HAP-1 (cell line): Measurements from ENCODE around the gene BTBD16.
A peak's percentile ranks its signal among the peaks of the same experiment; 100 is the strongest.

ENCODE experiments used
- DNase-seq, 2 experiments: peaks; one replicate each; pipeline ENCODE4 v3.0.0-alpha.2; 2016 to 2020; ENCODE audit warnings: low spot score in 2 of 2
- H3K27me3 ChIP-seq: fragments of 250-450 bp; sonication (Bioruptor Pico); 2 replicates; pipeline ENCODE4 v1.5.1; 2020; ENCODE audit warnings: low read depth, mild to moderate bottlenecking, moderate library complexity
- H3K36me3 ChIP-seq: fragments of 250-450 bp; sonication (Bioruptor Pico); replicated peaks from 2 replicates; pipeline ENCODE4 v1.5.1; 2020; ENCODE audit warnings: mild to moderate bottlenecking
- H3K4me1 ChIP-seq: fragments of 250-450 bp; sonication (Bioruptor Pico); 2 replicates; pipeline ENCODE4 v1.5.1; 2020; ENCODE audit warnings: mild to moderate bottlenecking
- H3K4me3 ChIP-seq: fragments of 250-450 bp; sonication (Bioruptor Pico); 2 replicates; pipeline ENCODE4 v1.5.1; 2020; ENCODE audit warnings: mild to moderate bottlenecking, moderate library complexity
- H3K9me3 ChIP-seq: fragments of 250-450 bp; sonication (Bioruptor Pico); 2 replicates; pipeline ENCODE4 v1.5.1; 2020; ENCODE audit warnings: mild to moderate bottlenecking, moderate library complexity
- in situ Hi-C: fragments of 300-500 bp; cut with MboI; formaldehyde crosslinking; loops from 3 replicates; pipeline ENCODE4 v1.14.3; 2020; ENCODE audit warnings: low sequenced_read_pairs, inconsistent platforms, mixed read lengths

BTBD16 gene

DNA sequence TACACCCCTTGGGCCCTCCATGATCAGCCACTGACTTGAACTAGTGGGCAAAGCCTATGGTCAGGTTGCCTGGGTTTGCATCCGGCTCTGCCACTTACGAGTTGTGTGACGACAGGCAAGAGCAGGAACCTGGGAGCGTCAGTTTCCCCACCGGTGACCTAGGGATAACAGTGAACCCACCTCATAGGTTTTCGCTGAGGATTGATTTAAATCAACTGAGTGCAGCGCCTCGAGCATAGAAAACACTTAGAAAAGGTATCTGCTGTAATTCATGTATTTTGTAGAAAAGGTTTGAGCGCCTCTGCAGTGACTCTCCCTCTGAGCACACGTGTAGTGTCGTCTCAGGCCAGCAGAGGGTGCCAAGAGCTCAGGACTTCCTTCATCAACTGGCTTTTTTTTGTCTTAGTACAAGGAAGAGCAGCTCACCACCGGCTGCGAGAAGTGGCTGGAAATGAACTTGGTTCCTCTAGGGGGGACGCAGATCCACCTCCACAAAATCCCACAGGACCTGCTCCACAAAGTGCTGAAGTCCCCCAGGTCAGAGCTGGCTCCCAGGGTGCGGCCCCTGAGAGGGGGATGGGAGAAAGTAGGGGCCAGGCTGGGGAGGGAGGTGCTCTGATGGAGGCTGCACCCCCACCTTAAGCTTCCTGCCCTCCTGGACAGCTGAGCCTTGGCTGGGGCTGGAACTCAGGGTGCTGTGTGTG lies 27.7 kb downstream of the BTBD16 start:
- H3K27me3 ChIP-seq, result no peaks in the 10 kb centered on the region
- H3K4me1 ChIP-seq, result no peaks in the 10 kb centered on the region
- no peaks in the 10 kb centered on the region for H3K36me3 ChIP-seq
- H3K4me3 ChIP-seq, result 0 out of 2 replicates have a peak overlapping the region, but pooled peaks have one; percentile 6
- no peaks in the 10 kb centered on the region for H3K9me3 ChIP-seq
- in situ Hi-C loops, result loop anchor here (5.0 to 10.0 kb wide), 2 partner anchors 136 to 269 kb away; no protein-coding TSS in a partner anchor
- DNase-seq, result peak; percentile 70 to 80

DNA sequence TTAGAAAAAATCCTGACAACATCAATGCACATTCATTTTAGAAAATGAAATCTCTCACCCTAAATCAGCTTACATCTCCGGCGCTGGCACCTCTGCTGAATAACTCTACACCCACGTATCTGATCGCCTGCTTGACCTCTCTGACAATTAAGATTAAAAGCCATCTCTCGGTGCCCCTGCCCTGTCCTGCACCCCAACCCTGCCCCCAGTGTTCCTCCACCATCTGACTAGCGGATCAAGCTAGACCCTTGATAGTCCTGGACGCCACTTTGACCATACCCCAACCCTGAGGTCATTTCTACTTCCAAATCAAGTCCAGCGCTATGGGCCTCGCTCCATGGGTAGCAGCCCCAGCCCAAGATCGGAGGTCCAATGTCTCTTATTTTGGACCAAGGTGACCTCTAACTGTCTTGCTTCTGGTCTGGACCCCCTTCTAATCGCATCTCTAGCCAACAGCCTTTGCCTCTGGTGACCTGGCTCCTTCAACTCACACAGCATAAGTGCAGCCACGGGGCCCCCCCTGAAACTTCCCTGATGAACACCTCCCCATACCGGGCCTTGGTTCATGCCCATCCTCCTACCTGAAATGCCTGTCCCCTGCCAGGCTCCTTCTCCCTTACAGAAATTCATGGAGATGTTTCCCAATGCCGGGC lies 28.5 kb downstream of the BTBD16 start:
- Histone ChIP-seq H3K9me3 (no peaks in the 10 kb centered on the region), H3K36me3 (no peaks in the 10 kb centered on the region), H3K4me1 (no peaks in the 10 kb centered on the region), H3K27me3 (no peaks in the 10 kb centered on the region), H3K4me3 (no peak overlapping the region)
- in situ Hi-C loops, result loop anchor here (5.0 to 10.0 kb wide), 2 partner anchors 135 to 268 kb away; no protein-coding TSS in a partner anchor
- DNase-seq, result no peak

DNA sequence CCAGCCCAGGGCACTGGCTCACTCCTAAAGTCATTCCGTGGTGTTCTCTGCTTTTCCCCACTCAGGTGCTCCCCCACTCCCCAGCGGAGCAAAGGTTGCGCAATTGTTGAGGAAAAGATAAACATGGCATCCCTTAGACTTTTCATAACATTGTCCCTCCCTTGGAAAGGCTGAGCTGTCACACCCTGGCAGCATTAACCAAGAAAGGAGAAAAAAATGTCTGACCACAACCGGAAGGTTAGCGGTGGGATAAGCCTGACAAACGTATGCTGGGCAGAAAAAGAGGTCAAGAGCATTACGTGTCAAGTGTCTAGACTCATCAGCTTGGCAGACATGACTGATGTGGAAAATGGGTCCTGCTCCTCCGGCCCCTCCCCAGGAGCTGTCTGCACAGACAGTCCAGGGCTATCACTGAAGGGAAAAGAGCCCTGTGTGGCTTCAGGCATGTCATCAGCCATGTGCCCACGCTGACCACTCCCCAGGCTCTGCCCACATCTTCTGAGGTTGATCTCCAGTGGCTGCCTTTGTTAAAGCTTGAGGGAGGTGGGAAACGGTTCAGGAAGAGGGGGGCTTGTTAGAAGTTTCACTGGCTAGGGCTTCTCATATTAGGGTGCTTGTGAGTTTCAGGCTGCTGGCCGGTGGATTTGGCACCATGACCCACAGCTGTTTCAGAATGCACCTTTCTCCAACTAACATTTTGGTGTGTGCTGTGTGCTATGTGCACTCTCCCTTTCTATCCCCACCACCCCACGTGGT lies 30.1 kb downstream of the BTBD16 start:
- no peak for DNase-seq
- H3K9me3 ChIP-seq, result no peaks in the 10 kb centered on the region
- H3K4me3 ChIP-seq, result no peak overlapping the region
- no peaks in the 10 kb centered on the region for H3K36me3 ChIP-seq
- in situ Hi-C loops, result no loop called here
- no peaks in the 10 kb centered on the region for H3K27me3 ChIP-seq
- no peaks in the 10 kb centered on the region for H3K4me1 ChIP-seq

DNA sequence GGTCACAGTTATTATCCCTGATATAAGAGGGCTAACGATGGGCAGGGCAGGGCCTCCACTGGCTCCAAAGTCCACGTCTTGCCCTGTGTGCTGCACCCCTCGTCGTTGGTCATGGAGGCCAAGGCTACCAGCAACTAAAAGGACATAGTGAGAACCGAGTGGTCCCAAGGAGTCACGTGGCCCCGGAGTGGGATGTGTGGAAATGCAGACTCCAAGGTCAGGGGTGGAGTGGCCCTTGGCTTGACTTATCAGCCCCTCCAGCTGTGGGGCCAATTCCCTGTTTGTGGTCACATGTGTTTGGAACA lies 30.7 kb downstream of the BTBD16 start:
- no peaks in the 10 kb centered on the region for H3K27me3 ChIP-seq
- in situ Hi-C loops, result no loop called here
- H3K4me3 ChIP-seq, result no peak overlapping the region
- H3K4me1 ChIP-seq, result no peaks in the 10 kb centered on the region
- no peaks in the 10 kb centered on the region for H3K9me3 ChIP-seq
- no peak for DNase-seq
- no peaks in the 10 kb centered on the region for H3K36me3 ChIP-seq

DNA sequence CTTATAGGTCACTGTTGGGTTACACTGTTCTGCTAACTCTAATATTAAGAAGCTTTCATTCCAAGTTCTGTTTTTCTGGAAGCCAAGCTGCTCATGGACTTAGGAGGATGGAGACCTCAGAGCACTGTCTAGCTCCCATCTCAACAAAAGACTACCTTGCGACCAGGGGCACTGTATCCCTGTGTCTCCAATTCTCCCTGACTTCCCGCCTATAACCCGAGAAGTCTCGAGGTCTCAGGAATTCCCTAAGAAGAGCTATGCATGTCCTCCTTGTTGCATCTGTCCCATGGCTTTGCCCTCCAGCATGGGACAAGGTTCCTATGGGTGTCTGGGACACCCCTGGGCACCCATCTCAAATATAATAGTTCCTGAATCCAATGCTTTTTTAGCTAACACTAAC lies 31.2 kb downstream of the BTBD16 start:
- no peak for DNase-seq
- Histone ChIP-seq H3K27me3 (no peaks in the 10 kb centered on the region), H3K4me1 (no peaks in the 10 kb centered on the region), H3K36me3 (no peaks in the 10 kb centered on the region), H3K4me3 (no peak overlapping the region), H3K9me3 (no peaks in the 10 kb centered on the region)
- in situ Hi-C loops, result no loop called here

DNA sequence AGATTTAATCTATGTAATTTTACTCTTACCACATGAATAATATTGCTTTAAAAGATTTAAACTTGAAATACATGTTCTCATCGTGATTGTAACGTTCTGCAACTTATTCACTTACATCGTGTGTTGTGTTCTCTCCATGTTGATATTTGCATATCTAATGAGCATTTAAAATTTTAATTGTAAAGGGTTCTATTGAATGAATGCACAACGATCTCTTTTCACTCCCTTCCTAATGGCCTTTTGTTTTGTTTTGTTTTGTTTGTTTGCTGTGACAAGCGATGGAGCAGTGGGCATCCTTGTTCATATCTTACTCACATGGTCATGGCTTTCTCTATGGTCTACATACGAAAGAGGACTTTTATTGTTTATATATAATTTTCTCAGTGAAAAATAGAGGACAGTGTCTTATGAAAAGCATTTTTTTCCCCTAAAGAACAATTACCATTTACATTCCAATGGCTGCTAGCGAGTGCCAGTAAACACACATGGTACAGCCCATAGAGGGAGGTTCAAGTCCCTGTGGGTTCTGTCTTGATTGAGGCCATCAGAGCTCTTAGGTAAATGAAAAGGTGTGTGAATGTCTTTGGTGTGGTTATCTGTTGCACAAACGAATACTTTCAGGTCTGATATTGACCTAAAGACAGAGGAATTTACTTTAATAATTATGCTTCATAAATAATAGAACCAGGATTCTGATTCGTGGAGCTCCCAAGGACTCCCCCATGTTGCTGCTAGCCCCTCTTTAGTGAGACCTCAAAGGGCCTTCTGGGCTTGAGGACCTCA lies 32.4 kb downstream of the BTBD16 start:
- in situ Hi-C loops, result no loop called here
- no peak for DNase-seq
- H3K36me3 ChIP-seq, result no peaks in the 10 kb centered on the region
- no peaks in the 10 kb centered on the region for H3K4me1 ChIP-seq
- H3K9me3 ChIP-seq, result no peaks in the 10 kb centered on the region
- no peaks in the 10 kb centered on the region for H3K27me3 ChIP-seq
- no peak overlapping the region for H3K4me3 ChIP-seq

DNA sequence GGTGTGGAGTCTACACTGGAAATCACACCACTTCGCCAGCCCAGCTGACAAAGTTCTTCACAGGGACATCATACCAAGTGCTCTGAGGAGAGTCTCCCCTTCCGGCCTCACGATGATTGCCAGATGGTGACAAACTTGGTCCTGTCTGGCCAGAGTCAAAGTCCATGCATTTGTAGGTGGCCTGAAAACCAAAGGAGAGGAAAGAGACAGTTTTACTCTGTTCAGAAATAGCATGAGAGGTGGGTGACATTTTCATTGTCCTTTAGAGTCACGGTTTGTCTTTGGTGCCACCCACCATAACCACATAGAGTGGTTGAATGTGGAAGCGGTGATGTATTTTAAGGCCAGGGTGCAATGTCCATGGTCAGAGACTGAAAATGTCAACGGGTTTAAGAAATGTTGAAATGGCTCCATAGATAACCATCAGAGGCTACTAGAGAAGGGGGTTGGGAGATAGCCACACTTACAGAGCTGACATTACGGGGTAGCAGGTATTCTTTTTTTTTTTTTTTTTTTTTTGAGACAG lies 33.0 kb downstream of the BTBD16 start:
- no peaks in the 10 kb centered on the region for H3K4me1 ChIP-seq
- H3K27me3 ChIP-seq, result no peaks in the 10 kb centered on the region
- H3K4me3 ChIP-seq, result no peak overlapping the region
- H3K36me3 ChIP-seq, result no peaks in the 10 kb centered on the region
- no peak for DNase-seq
- H3K9me3 ChIP-seq, result no peaks in the 10 kb centered on the region
- in situ Hi-C loops, result no loop called here

DNA sequence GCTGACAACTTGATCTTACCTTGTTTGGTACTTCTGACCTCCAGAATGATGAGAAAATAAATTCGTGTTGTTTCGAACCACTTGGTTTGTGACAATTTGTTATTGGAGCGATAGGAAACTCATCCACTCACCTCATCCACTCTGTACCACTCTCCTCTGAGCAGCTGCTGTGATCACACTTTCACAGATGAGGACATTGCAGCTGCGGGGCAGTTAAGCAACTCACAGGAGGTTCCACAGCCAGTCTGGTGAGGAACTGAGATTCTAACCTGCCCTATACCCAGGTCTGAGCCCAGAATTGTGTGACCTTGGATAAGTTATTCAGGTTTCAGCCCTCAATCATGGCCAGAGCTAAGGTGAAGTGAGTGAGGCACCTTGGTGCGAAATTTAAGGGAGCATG lies 35.2 kb downstream of the BTBD16 start:
- no peak for DNase-seq
- Histone ChIP-seq H3K4me1 (no peaks in the 10 kb centered on the region), H3K4me3 (no peak overlapping the region), H3K27me3 (no peaks in the 10 kb centered on the region), H3K9me3 (no peaks in the 10 kb centered on the region), H3K36me3 (no peaks in the 10 kb centered on the region)
- in situ Hi-C loops, result no loop called here

DNA sequence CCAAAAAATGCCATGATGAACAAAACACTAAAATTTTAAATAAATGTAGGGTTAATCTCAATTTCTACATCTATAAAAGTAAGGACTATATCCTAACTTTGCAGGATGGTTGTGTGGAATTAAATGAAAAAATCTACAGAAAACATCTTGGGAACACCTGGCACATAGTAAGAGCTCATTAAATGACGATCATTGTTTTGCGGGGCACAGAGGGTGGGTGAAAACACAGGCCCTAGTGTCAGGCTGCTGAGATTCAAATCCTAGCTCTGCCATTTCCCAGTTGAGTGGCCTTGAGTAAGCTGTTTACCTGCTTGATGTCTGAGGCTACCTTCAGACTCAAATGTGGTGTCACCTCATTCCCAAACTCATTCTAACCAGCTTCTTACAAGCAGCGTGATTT lies 35.6 kb downstream of the BTBD16 start:
- no peak overlapping the region for H3K4me3 ChIP-seq
- H3K27me3 ChIP-seq, result no peaks in the 10 kb centered on the region
- H3K9me3 ChIP-seq, result no peaks in the 10 kb centered on the region
- H3K4me1 ChIP-seq, result no peaks in the 10 kb centered on the region
- no peak for DNase-seq
- in situ Hi-C loops, result no loop called here
- H3K36me3 ChIP-seq, result no peaks in the 10 kb centered on the region

DNA sequence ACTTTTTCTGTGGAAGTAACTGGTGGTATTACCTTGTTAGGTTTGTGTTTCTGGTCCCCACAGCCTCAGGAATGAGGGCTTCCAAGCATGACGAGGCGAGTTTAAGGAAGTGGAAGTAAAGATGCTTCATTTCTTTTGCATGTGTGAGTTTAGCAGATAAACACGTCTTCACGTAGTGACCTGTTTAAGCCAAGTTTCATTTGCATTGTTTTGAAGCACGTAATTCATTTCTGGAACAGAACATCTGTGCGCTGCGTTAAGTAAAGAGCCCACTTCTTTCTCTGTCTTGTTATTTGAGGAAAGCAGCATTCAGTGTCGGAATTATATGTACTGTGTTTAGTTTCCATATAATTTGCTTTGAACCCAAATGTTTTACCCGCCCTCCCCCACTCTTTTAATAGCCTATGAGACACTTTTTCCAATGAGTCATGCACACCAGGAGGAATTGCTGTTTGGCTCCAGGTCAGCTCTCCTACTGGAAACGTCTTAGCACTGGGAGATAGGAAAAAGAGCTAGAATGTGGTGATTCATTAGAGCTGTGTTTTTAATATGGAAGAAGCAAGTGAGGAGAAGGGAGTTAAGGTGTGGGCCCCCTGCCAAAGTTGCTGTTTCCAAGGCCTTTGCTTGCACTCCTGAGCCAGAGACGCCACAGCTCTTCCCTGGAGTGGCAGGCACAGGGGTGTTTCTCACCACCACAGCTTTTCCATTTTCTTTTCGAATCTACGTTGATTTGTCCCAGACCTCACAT lies 36.7 kb downstream of the BTBD16 start:
- H3K36me3 ChIP-seq, result no peaks in the 10 kb centered on the region
- no peaks in the 10 kb centered on the region for H3K9me3 ChIP-seq
- no peak overlapping the region for H3K4me3 ChIP-seq
- no peak for DNase-seq
- in situ Hi-C loops, result no loop called here
- H3K27me3 ChIP-seq, result no peaks in the 10 kb centered on the region
- no peaks in the 10 kb centered on the region for H3K4me1 ChIP-seq

DNA sequence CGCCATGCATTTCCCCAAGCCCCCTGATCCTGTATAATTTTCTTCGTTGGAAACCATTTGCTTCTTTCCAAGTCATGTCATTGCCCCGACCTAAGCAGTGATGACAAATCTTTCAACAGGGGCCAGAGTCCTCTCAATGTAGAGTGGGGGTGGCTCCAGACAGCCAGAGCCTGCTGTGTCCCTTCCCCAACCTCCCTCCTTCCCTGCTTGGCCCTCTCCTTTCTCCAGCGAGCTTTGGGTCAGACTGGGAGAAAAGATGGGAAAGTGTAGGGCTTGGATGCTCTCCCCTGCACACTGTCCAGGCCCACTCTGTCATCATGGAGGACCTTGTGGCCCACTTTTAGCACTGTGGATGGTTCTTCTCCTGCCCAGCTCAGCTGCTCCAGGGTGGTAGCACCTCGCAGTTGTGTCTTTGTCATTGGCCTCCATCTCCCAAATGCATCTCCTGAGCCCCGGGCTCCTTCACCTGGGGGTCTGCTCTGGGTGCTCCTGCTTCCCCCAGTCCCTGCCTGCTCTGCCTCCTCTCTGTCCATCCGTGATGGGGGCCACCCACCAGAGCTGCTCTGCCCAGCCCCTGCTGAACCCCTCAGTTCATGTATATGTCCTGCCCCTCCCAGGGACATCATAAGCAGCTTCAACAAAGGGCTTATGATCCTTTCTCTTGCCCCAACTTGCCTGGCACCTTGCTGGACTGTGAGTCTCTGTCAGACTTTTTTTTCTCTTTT lies 37.5 kb downstream of the BTBD16 start:
- no peaks in the 10 kb centered on the region for H3K27me3 ChIP-seq
- in situ Hi-C loops, result no loop called here
- H3K4me3 ChIP-seq, result no peak overlapping the region
- H3K4me1 ChIP-seq, result no peaks in the 10 kb centered on the region
- H3K9me3 ChIP-seq, result no peaks in the 10 kb centered on the region
- no peak for DNase-seq
- H3K36me3 ChIP-seq, result no peaks in the 10 kb centered on the region

DNA sequence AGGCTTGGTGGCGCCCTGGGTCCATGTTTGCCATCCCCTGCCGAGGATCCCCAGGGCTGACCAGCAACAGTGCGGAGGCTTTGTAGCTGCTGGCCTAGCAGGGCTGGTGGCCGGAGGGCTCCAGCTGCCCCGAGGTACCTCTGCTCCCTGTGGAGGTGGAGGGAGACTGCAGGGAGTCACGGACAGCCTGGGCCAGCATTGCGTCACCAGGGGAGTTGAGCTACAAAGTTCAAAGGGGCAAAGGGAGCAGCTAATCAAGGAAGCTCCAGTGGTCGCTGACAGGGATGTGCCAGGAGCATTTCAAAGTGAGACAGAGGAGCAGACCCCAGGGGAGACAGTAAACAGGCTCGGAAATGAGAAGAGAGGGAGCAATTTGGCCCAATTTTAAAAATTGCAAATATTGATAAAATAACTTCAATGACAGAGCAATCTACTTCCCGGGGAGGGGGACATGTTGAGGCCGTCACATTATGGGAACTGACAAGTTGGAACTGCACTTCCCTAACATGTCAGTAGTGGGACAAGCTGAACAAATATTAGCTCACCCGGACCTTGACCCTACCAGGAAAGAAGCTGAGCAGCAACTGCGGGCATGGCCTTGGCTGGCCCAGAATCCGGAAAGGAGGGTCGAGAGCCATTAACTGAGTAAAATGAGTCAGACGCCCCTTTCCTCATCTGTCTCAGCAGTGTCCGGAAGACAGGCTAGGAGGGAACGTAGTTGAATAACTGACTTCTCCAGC lies 39.4 kb downstream of the BTBD16 start:
- no peaks in the 10 kb centered on the region for H3K9me3 ChIP-seq
- in situ Hi-C loops, result no loop called here
- H3K4me1 ChIP-seq, result no peaks in the 10 kb centered on the region
- no peaks in the 10 kb centered on the region for H3K27me3 ChIP-seq
- no peak for DNase-seq
- H3K36me3 ChIP-seq, result no peaks in the 10 kb centered on the region
- H3K4me3 ChIP-seq, result no peak overlapping the region
